Spinal cord (tissue), 10 donors: ENCODE data around the gene TIAM2. TPM values are rescaled to one million over a fixed set of nuclear protein-coding genes. Genes with fewer than 3 reads are reported as not detected.

ENCODE experiments used
- DNase-seq, 6 donors: peaks; one replicate each; pipeline versions ENCODE4 v3.0.0 to v3.0.0-alpha.2; 2013 to 2015; ENCODE audit warnings: low spot score in 6 of 6, low read depth in 4 of 6
- H3K27ac ChIP-seq: one replicate; pipeline ENCODE4 v1.5.1; 2013; ENCODE audit warnings: low read depth, low read length, control low read depth
- H3K27me3 ChIP-seq: one replicate; pipeline ENCODE4 v1.6.1; 2013; ENCODE audit warnings: low read length; ENCODE audit not compliant: control insufficient read depth, insufficient read depth
- H3K36me3 ChIP-seq: one replicate; pipeline ENCODE4 v1.6.1; 2013; ENCODE audit warnings: low read length; ENCODE audit not compliant: control insufficient read depth, insufficient read depth
- H3K4me1 ChIP-seq: one replicate; pipeline ENCODE4 v1.6.1; 2013; ENCODE audit warnings: low read length; ENCODE audit not compliant: control insufficient read depth, insufficient read depth
- H3K4me3 ChIP-seq: one replicate; pipeline ENCODE4 v1.5.1; 2013; ENCODE audit warnings: low read depth, low read length, control low read depth
- H3K9me3 ChIP-seq: one replicate; pipeline ENCODE4 v1.6.1; 2013; ENCODE audit warnings: low read length; ENCODE audit not compliant: control insufficient read depth, insufficient read depth
- WGBS: methylation state at CpG from one replicate; pipeline ENCODE4 v1.1.5; 2013; ENCODE audit warnings: missing lambda C conversion rate; ENCODE audit not compliant: insufficient coverage; 5-methylcytosine and 5-hydroxymethylcytosine counted together
- polyA plus RNA-seq, 2 donors: library from polyadenylated mRNA; unstranded; fragments of 120-200 nt; gene quantifications; one replicate each; pipeline ENCODE4 v1.2.1, GENCODE V29; 2013; ENCODE audit not compliant: insufficient read length in 2 of 2
- total RNA-seq, 2 donors: library from RNA; depleted of rRNA in 1 of 2; stranded (reverse); fragments of 120-200 nt in 1 of 2; fragments of >200 nt in 1 of 2; gene quantifications; one replicate each; pipeline versions ENCODE4 v1.2.3 to v1.2.4, GENCODE V29; 2013 to 2014
- donor health status: healthy.

TIAM2 gene
- total and polyA plus RNA-seq, 4 donors, result 15.6 to 25.7 (median 19.5) TPM

DNA sequence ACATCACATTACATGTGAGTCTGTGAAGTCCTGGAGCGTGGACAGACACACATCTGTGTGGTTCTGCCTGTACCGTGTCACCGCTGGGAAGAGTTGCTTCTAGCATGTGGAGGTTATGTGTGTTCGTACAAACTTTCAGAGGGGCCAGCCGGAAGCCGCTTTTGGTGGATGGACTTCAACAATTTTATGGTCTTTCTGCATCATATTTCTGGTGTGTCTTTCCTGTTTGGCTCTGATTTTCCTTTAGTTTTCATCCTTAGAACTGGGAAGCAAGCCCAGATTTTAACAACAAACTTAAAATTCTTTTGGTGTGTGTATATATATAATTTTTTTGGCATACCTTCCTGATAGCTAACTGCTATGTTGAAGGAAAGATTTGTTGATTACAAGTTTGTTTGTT lies 71.2 kb downstream of the TIAM2 start:
- Histone ChIP-seq H3K27ac (no peak overlapping the region), H3K9me3 (no peaks in the 10 kb centered on the region), H3K36me3 (no peaks in the 10 kb centered on the region), H3K4me3 (no peak overlapping the region), H3K4me1 (peaks cover 10% of the 10 kb centered on the region), H3K27me3 (no peaks in the 10 kb centered on the region)
- 91% methylated on average over 3 of the region's 6 CpGs for WGBS
- peak in 1 of 6 donors; percentile 51 for DNase-seq

DNA sequence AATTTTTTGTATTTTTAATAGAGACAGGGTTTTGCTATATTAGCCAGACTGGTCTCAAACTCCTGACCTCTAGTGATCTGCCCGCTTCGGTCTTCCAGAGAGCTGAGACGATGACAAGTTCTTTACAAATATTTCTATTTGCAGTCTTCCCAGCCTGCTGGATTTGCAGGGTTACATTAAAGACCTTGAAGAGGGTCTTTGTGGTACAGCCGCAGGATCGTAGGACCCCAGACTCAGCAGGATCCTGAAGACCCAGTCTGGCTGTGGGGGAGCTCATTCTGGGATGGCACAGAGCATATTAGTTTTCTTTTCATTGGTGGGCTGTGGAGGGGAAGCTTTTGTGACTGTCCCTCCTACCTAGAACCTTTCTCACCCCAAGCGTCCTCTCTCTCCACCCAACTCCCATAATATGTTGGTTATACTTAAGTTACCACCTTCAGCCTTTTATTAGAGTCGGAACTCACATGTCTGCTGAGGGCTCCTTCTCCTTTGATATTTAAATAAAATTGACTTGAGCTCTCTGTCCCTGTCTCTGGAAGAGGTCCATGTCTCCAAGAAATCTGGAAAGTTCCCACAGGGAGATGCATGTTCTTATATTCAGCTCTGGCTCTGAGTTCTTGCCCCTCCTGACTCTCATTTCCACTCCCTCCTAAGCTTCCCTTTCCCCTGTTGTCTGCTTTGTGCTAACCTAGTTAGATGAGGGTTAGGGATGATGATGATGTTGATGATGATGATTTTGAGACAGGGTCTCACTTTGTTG lies 72.0 kb downstream of the TIAM2 start:
- H3K36me3 ChIP-seq, result no peaks in the 10 kb centered on the region
- H3K4me3 ChIP-seq, result no peak overlapping the region
- no peak for DNase-seq
- no peak overlapping the region for H3K27ac ChIP-seq
- H3K4me1 ChIP-seq, result peaks cover 10% of the 10 kb centered on the region
- H3K27me3 ChIP-seq, result no peaks in the 10 kb centered on the region
- WGBS, result 88% methylated on average over 3 of the region's 7 CpGs
- no peaks in the 10 kb centered on the region for H3K9me3 ChIP-seq

DNA sequence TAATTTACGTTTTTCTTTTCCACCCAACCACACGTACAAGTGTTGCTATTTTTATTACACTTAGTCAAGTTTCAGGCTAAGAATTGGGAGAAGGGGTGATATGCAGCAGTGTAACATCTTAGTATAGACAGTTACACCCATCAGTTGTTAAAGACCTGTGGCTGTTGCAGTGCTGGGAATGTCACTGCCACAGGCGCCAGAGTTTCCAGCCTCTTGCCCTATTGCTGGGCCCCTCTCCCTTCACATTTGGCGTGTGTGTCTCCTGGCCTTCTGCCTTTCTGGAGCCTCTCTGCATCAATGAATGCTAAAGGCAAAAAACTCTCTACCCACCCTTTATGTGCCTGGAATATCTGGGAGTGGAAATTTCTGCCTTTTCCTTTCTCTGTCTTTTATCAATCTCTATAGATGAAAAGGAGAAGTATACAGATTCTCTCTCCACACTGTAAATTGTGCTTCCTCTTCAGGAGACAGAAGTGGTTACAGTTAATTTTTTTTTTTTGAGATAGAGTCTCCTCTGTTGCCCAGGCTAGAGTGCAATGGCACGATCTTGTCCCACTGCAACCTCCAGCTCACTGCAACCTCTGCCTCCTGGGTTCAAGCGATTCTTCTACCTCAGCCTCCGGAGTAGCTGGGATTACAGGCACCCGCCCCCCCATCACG lies 73.0 kb downstream of the TIAM2 start:
- DNase-seq, result peak in 5 of 6 donors; percentile 17 to 86 (median 26)
- Histone ChIP-seq H3K9me3 (no peaks in the 10 kb centered on the region), H3K4me1 (peaks cover 10% of the 10 kb centered on the region), H3K4me3 (no peak overlapping the region), H3K27me3 (no peaks in the 10 kb centered on the region), H3K27ac (no peak overlapping the region), H3K36me3 (no peaks in the 10 kb centered on the region)
- WGBS, result 80% methylated on average over 1 of the region's 9 CpGs

DNA sequence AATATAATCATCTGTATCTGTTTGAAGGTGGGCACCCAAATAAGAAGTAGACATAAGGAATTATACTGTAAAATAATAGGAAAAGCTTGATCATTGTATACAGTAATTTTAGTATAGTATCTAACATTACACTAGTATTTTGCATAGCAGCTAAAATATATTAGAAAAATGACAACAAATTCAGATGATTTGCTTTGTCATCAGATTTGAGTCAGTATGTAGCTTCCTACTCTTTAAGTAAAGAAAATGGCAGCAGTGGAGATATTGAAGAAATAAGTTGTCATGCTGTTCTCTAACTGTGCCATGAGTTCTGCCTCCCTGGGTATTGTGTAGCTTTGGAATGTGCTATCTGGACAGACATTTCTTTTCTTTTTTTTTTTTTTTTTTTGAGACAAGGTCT lies 74.4 kb downstream of the TIAM2 start:
- no peaks in the 10 kb centered on the region for H3K9me3 ChIP-seq
- no peaks in the 10 kb centered on the region for H3K36me3 ChIP-seq
- H3K27me3 ChIP-seq, result no peaks in the 10 kb centered on the region
- H3K4me3 ChIP-seq, result no peak overlapping the region
- peaks cover 10% of the 10 kb centered on the region for H3K4me1 ChIP-seq
- no peak for DNase-seq
- H3K27ac ChIP-seq, result no peak overlapping the region

DNA sequence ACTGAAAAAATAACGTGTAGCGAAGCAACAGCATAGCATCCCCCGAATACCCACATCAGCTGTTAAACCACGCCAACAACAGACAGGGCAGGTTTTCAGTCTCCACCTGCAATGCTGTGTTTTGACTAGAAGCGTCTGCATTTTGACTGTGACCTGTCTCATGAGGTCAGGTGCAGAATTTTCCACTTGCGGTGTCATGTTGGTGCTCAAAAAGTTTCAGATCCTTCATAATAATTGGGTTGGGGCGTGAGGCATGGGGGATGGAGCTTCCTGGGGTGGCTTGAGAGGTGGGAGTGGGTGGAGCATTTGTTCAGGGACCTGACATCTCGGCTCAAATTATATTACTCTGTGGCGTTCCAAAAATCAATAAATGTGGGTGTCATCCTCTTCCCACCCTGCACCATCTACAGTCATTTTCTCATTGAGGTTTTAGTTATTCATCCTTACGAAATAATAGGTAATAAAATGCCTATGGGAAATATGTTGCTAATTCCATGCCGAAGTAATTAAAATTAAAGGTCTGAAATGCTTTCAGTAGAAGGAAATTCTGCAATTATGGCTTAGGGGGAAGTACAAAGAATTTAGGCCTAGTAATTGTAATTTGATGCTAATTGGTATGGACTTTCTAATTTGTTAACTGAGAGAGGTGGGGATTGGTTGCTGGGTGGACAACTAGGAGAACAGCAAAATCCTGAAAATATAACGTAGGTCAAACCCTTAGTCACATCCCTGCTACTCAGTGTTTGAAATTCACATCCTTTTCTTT lies 81.0 kb downstream of the TIAM2 start:
- peak in 1 of 6 donors; percentile 80 for DNase-seq
- H3K4me3 ChIP-seq, result no peak overlapping the region
- 86% methylated on average over 8 of the region's 12 CpGs for WGBS
- no peaks in the 10 kb centered on the region for H3K27me3 ChIP-seq
- peaks cover 2% of the 10 kb centered on the region for H3K36me3 ChIP-seq
- H3K27ac ChIP-seq, result no peak overlapping the region
- H3K9me3 ChIP-seq, result no peaks in the 10 kb centered on the region
- H3K4me1 ChIP-seq, result no peaks in the 10 kb centered on the region

DNA sequence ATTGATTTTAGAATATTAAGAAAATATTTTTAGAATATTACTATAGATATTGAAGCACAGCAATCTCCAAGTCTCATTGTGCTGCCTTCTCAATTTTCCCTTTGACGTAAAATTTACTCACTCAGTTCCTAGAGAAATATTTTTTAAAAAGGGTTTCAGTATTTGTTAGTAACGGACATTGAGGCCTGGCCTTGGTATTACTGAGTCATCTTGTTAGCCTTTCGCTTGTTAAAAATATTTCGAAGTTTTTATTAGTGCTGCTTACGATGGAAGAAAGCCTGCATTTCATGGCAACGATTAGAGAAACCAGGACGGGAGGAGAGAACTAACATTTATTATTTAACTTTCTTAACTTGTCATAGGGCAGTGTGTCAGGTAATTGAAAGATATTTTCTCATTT lies 82.2 kb downstream of the TIAM2 start:
- no peak overlapping the region for H3K4me3 ChIP-seq
- H3K27me3 ChIP-seq, result no peaks in the 10 kb centered on the region
- no CpG with 5 or more reads among the region's 7 CpGs for WGBS
- peaks cover 2% of the 10 kb centered on the region for H3K36me3 ChIP-seq
- H3K27ac ChIP-seq, result no peak overlapping the region
- H3K4me1 ChIP-seq, result no peaks in the 10 kb centered on the region
- H3K9me3 ChIP-seq, result no peaks in the 10 kb centered on the region
- DNase-seq, result no peak

DNA sequence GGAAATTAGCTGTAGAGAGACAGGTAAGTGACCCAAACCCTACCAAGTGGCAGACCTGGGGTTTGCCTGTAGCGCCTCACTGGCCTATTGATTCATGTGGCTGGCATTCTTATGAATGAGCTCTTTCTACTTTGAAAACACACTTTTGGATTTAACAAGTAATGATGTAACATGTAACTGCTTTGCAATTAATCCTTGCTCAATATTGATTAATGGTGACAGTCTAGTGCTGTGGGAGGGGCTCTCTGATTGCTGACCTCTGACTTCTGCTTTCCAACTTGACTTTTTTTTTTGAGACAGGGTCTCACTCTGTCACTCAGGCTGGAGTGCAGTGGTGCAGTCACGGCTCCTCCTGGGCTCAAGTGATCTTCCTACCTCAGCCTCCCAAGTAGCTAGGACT lies 82.7 kb downstream of the TIAM2 start:
- whole genome bisulfite sequencing, result 86% methylated on average over 1 of the region's 2 CpGs
- H3K27me3 ChIP-seq, result no peaks in the 10 kb centered on the region
- H3K9me3 ChIP-seq, result no peaks in the 10 kb centered on the region

DNA sequence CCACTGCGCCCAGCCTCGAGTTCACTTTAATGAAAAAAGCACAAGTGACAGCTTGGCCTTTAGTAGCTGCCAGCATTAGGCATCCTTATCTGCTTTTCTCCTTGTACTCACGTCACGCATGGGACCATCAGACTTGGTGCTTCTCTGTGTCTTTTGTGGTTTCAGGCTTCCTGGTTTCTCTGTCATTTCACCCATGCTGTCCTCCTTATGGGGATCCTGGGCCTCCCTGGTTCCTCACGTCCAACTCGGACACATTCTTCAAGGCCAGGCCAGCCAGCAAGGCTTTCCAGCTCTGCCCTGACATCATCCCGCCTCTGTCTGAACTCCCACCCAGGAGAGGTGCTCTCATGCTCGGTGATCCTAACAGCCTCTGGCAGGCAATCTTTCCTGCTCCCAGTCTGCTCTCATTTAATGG lies 83.2 kb downstream of the TIAM2 start:
- Histone ChIP-seq H3K27me3 (no peaks in the 10 kb centered on the region), H3K36me3 (peaks cover 2% of the 10 kb centered on the region), H3K9me3 (no peaks in the 10 kb centered on the region), H3K4me1 (no peaks in the 10 kb centered on the region), H3K27ac (no peak overlapping the region), H3K4me3 (no peak overlapping the region)
- no peak for DNase-seq
- WGBS, result 79% methylated on average over 8 of the region's 8 CpGs

More for the DNA sequence above, 82.7 kb downstream of the TIAM2 start:
- Histone ChIP-seq H3K36me3 (peaks cover 2% of the 10 kb centered on the region), H3K27ac (no peak overlapping the region), H3K4me3 (no peak overlapping the region), H3K4me1 (no peaks in the 10 kb centered on the region)
- DNase-seq, result no peak

DNA sequence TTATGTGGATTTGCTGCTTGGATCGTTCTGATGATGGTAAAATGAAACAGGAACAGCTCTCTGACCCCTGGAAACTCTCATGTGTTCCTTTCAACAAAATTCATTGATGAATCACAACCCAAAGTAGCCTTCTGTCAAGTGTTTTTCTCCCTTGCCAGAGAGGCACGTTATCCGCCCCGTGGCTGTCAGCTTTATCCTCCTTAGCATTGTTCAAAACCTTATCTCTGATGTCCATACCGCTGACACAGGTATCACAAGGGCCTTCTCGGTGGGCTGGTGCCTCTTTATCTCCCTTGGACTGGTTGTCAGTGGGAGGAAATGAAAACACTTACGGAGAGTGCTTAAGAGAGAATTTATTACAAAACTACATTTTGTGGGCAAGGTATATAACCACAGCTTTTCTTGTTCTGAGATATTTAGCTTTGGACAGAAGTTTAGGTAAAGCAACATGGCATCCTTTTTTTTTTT lies 84.9 kb downstream of the TIAM2 start:
- Histone ChIP-seq H3K4me3 (no peak overlapping the region), H3K27me3 (no peaks in the 10 kb centered on the region), H3K9me3 (no peaks in the 10 kb centered on the region), H3K4me1 (no peaks in the 10 kb centered on the region), H3K27ac (no peak overlapping the region), H3K36me3 (no peaks in the 10 kb centered on the region)
- no peak for DNase-seq
- 32% methylated on average over 3 of the region's 7 CpGs for WGBS
